Aorta (tissue), 5 donors: ENCODE measurements around the gene RETSAT. TPM values are rescaled to one million over a fixed set of nuclear protein-coding genes. Genes with fewer than 3 reads are reported as not detected.
"Not testable (repeated sequence)": the region's sequence is repeated elsewhere in the genome, so short reads cannot be mapped to it uniquely, and the experiment has no call there.

ENCODE experiments used
- ATAC-seq: fragments of 200-7000 bp; cut with Tn5 transposase; one replicate; pipeline ENCODE4 v1.9.1; 2022; ENCODE audit warnings: moderate library complexity; ENCODE audit not compliant: low FRiP score
- DNase-seq, 2 donors: peaks; one replicate each; pipeline ENCODE4 v3.0.0-alpha.2; 2020
- H3K27ac ChIP-seq, 2 donors: one replicate each; pipeline ENCODE4 v1.5.1; 2013; ENCODE audit warnings: low read length in 2 of 2, mild to moderate bottlenecking in 2 of 2, moderate library complexity in 2 of 2, control low read depth in 1 of 2, inconsistent platforms in 1 of 2, low read depth in 1 of 2
- H3K27me3 ChIP-seq, 2 donors: one replicate each; pipeline ENCODE4 v1.6.1; 2013; ENCODE audit warnings: control low read depth in 1 of 2, low read length in 1 of 2, mild to moderate bottlenecking in 1 of 2, moderate library complexity in 1 of 2; ENCODE audit not compliant: insufficient read depth in 2 of 2, control insufficient read depth in 1 of 2
- H3K36me3 ChIP-seq, 2 donors: one replicate each; pipeline ENCODE4 v1.6.1; 2013; ENCODE audit warnings: control low read depth in 1 of 2, low read length in 1 of 2, mild to moderate bottlenecking in 1 of 2; ENCODE audit not compliant: insufficient read depth in 2 of 2, control insufficient read depth in 1 of 2
- H3K4me1 ChIP-seq, 2 donors: one replicate each; pipeline ENCODE4 v1.6.1; 2013; ENCODE audit warnings: low read length in 2 of 2, control low read depth in 1 of 2, mild to moderate bottlenecking in 1 of 2, moderate library complexity in 1 of 2; ENCODE audit not compliant: insufficient read depth in 2 of 2, control insufficient read depth in 1 of 2
- H3K4me3 ChIP-seq, 2 donors: one replicate each; pipeline ENCODE4 v1.5.1; 2013; ENCODE audit warnings: low read length in 2 of 2, control low read depth in 1 of 2, mild to moderate bottlenecking in 1 of 2
- H3K9me3 ChIP-seq: one replicate; pipeline ENCODE4 v1.6.1; 2013; ENCODE audit warnings: mild to moderate bottlenecking, low read length; ENCODE audit not compliant: control insufficient read depth
- WGBS, 2 donors: extraction: QIAGEN DNeasy Blood & Tissue Kit; methylation state at CpG; one replicate each; pipeline ENCODE4 v1.1.7; 2013; 5-methylcytosine and 5-hydroxymethylcytosine counted together
- intact Hi-C, 2 donors: fragments of 100-400 bp; cut with DNase I; formaldehyde crosslinking; loops; one replicate each; pipeline versions ENCODE4 v1.14.2 to v1.15.0; 2022
- polyA plus RNA-seq, 2 donors: library from polyadenylated mRNA; stranded (reverse); fragments of 200-250 nt; gene quantifications; one replicate each; pipeline ENCODE4 v1.2.3, GENCODE V29; 2013
- total RNA-seq, 2 donors: library from RNA; stranded (reverse); fragmentation: NEBNext Ultra II Directional; extraction: Animal tissue kit (Norgen Biotek cat#: 25700); gene quantifications; one replicate each; pipeline ENCODE4 v1.2.1, GENCODE V29; 2021
- donor health status: healthy with polysubstance abuse.
- donor health status: Bipolar disorder and iron deficiency.
- donor health status: DM: no; HTN: no; CAD: no.
- donor health status: DM: no; HTN: no; CAD: no.
- donor health status: DM: yes; HTN: yes; CAD: no.

The RETSAT gene
- total and polyA plus RNA-seq, 4 donors, result 18.9 to 29.5 (median 23.3) TPM

DNA sequence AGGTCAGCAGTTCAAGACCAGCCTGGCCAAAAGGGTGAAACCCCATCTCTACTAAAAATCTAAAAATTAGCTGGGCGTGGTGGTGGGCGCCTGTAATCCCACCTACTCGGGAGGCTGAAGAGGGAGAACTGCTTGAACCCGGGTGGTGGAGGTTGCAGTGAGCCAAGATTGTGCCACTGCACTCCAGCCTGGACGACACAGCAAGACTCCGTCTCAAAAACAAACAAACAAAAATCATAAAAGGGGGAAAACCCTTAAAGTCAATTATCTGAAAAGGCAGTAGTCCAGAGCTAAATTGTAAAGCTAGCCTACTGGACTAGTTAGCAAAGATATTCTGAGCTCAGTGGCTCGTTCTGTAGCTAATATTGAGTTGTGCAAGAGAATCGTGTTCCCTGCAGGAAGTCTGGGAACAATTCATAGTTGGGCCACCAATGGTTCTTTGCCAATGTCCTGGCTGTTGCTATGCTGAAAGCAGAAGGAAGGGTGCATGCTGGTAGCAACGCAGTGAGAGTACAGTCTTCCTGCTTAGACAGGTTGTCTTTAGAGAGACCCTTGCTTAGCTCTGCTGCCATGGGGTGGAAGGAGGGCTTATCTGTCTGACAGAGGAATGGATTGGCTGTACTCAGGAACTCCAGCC, 30.9 kb downstream of the RETSAT start:
- DNase-seq (no peak), ATAC-seq (no peak)
- WGBS, 2 donors, result 79 to 88% methylated on average over 9 of the region's 9 CpGs
- Histone ChIP-seq H3K4me1 (peaks cover 0 to 2% of the 10 kb centered on the region in 2 donors), H3K36me3 (peaks cover 0 to 8% of the 10 kb centered on the region in 2 donors), H3K4me3 (no peak overlapping the region), H3K9me3 (no peaks in the 10 kb centered on the region), H3K27ac (no peak overlapping the region), H3K27me3 (no peaks in the 10 kb centered on the region)
- intact Hi-C loops, result no loop called here

DNA sequence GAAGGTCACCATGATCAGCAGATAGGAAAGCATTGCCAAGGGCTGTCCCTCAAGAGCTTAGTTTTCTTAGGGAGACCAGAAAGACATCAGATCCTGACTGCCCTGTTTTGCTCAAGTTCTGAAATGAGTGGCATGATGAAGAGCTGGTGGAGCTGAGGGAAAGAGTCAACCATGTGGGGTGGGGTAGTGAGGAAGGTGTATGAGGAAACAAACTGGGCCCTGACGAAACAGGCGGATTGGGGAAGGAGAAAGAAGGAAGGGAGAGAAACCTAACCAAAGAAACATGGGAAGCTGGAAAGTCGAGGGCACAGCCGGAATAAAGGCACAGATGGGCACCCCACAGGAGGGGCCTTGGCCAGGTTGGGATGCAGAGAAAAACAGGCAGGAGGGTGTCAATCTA, 34.5 kb downstream of the RETSAT start:
- no peak overlapping the region for H3K27ac ChIP-seq
- no peak for ATAC-seq
- H3K36me3 ChIP-seq, result peaks cover 0 to 11% of the 10 kb centered on the region in 2 donors
- no peaks in the 10 kb centered on the region for H3K9me3 ChIP-seq
- intact Hi-C loops, result no loop called here
- H3K4me1 ChIP-seq, result peaks cover 0 to 2% of the 10 kb centered on the region in 2 donors
- DNase-seq, result no peak
- WGBS, 2 donors, result 87 to 91% methylated on average over 4 of the region's 4 CpGs
- H3K27me3 ChIP-seq, result no peaks in the 10 kb centered on the region
- H3K4me3 ChIP-seq, result no peak overlapping the region

DNA sequence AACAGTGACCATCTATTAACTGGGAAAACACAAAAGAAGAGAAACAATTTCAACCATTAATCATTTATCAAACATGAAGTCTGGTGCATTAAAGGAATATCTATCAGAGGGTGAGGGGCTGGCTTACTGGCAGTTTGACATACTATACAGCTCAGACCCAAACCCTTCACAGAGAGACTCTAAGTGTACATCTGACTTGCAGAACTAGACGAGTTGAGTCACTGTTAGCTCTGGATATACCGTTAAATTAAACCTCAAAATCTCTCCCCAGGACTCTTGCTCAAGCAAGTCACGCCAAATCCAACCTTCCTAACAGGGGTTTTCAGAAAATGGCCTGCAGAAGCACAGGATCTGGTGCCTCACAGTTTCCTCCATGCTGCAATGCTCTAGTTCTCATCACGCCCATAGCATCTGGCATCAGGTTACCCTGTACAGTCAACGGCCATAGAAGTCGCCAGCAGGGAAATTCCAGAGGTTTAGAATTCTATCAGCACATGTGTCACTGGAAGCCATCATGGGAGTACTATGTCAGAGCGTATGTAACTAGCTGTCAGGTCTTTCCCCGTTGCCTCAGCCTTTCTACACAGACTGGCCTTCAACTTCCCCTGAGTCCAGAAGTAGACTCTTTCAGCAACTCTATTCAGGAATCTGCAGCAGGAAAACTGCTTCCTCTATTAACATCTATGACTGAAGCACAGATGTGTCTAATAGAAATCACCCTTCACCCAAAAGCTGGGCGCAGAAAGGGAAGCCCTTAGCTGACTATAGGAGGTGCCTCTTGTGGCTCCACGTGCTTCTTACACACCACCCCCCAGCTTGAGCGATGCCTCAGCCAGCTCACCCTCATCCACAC, 35.9 kb downstream of the RETSAT start:
- WGBS, 2 donors, result 48 to 56% methylated on average over 11 of the region's 11 CpGs
- ATAC-seq (no peak), DNase-seq (no peak)
- Histone ChIP-seq H3K27me3 (no peaks in the 10 kb centered on the region), H3K9me3 (no peaks in the 10 kb centered on the region), H3K27ac (no peak overlapping the region), H3K4me1 (no peaks in the 10 kb centered on the region), H3K36me3 (peaks cover 0 to 3% of the 10 kb centered on the region in 2 donors), H3K4me3 (no peak overlapping the region)
- intact Hi-C loops, result no loop called here

DNA sequence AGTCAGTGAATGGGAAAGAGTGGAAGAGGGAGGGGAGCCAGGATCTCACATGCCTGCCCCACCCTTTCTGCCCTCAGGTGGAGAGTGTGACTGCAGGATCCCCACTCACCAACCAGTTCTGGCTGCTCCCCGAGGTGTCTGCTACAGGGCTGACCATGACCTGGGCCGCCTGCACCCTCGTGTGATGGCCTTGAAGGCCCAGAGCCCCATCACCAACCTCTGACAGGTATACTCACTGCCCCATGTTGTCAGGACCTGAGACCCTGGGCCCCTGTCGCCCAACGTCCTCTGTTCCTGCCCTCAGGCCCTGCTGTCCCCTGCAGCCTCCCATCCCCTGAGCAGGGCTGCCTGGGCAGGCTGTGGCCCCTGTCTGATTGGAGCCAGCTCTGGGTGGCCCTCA, 38.4 kb downstream of the RETSAT start:
- H3K27me3 ChIP-seq, H3K4me3 ChIP-seq, intact Hi-C loops, H3K4me1 ChIP-seq, ATAC-seq, H3K27ac ChIP-seq, DNase-seq, H3K36me3 ChIP-seq, H3K9me3 ChIP-seq: not testable (repeated sequence)
- 74% methylated on average over 5 of the region's 5 CpGs; no CpG with 5 or more reads in 1 of the 2 donors for WGBS, 2 donors

DNA sequence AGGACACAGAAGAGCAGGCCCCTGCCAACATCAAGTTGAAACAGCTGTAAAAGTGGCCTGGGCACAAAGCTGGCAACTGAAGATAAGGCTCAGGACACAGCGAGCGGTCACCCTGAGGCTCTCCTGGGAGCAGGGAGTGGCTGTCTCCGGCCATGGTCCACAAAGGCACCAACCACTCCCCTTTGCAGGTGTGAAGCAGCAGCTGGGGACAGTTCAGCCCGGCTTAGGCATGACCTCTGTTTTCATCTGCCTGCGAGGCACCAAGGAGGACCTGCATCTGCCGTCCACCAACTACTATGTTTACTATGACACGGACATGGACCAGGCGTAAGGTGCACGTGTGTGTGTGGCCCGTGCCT, 39.5 kb downstream of the RETSAT start:
- no peaks in the 10 kb centered on the region for H3K9me3 ChIP-seq
- H3K4me3 ChIP-seq, result no peak overlapping the region
- no peak overlapping the region for H3K27ac ChIP-seq
- no peaks in the 10 kb centered on the region for H3K4me1 ChIP-seq
- ATAC-seq (no peak), DNase-seq (no peak)
- H3K27me3 ChIP-seq, result no peaks in the 10 kb centered on the region
- intact Hi-C loops, result no loop called here
- 79 to 82% methylated on average over 10 of the region's 10 CpGs for WGBS, 2 donors
- peaks cover 0 to 3% of the 10 kb centered on the region in 2 donors for H3K36me3 ChIP-seq

DNA sequence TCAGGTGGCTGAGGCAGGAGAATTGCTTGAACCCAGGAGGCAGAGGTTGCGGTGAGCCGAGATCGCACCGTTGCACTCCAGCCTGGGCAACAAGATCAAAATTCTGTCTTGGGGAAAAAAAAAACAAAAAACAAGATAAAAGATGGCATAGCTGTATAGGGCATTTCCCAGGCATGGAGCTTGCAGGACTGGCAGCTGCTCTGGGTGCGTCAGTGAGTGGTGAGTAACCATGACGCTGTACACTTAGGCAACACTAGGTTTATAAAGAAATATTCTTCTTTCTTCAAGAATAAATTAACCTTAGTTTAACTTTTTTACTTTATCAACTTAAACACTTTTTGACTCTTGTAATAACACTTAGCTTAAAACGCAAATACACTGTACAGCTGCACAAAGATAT, 41.9 kb downstream of the RETSAT start:
- Histone ChIP-seq H3K4me3 (no peak overlapping the region), H3K9me3 (no peaks in the 10 kb centered on the region), H3K36me3 (peaks cover 0 to 3% of the 10 kb centered on the region in 2 donors), H3K4me1 (no peaks in the 10 kb centered on the region), H3K27ac (no peak overlapping the region), H3K27me3 (no peaks in the 10 kb centered on the region)
- 27 to 31% methylated on average over 7 of the region's 7 CpGs for WGBS, 2 donors
- DNase-seq, result no peak
- ATAC-seq, result no peak
- intact Hi-C loops, result no loop called here

DNA sequence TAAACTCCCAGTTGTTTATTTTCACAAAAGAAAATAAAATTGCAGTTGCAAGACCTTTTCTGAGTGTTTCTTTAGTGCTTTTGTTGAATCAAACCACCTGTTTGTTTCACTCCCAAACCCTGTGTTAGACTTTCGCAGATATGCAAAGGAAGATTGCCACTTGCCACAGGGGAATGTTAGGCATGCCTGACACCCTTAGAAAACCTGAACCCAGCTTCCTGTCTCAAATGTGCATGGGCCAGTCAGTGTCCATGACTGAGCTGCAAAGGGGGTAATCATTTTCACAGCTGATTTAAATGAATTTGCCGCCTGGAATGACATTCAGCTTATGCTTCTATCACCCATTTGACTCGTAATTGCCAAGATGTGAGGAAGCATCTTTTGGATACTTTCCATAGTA, 44.0 kb downstream of the RETSAT start:
- no peak overlapping the region for H3K4me3 ChIP-seq
- ATAC-seq (no peak), DNase-seq (no peak)
- H3K9me3 ChIP-seq, result no peaks in the 10 kb centered on the region
- no peaks in the 10 kb centered on the region for H3K4me1 ChIP-seq
- no peak overlapping the region for H3K27ac ChIP-seq
- intact Hi-C loops, result no loop called here
- WGBS, 2 donors, result 84% methylated on average over 3 of the region's 3 CpGs
- no peaks in the 10 kb centered on the region for H3K27me3 ChIP-seq
- no peaks in the 10 kb centered on the region for H3K36me3 ChIP-seq

DNA sequence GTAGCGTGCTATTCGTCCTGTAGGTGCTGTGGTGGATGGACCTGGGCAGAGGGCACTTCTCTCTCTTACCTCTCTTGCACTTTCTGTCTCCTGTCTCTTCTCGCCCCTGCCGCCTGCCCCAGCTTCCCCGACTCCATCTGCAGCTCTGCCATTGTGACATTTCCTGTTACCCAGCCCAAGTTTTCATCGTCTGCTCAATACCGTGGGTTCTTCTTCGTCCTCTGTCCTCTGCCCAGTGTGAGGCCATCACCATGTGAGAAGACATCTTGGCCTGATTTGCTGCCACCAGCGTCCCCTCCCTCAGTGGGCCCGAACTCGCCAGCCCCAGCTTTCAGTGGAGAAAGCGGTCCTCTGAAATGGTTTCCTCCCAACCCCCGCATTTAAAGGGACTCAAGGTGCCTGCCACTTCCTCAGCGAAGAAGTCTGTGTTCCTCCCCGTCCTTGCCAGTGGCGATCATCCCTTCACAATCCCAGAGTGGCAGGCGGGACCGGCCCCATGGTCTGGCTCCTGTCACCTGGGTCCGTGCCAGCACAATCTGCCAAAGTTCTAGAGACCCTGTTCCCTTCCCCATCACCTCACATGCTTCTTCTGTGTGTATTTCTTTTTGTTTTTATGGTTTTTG, 44.5 kb downstream of the RETSAT start:
- H3K4me1 ChIP-seq, result no peaks in the 10 kb centered on the region
- DNase-seq (no peak), ATAC-seq (no peak)
- H3K27me3 ChIP-seq, result no peaks in the 10 kb centered on the region
- H3K36me3 ChIP-seq, result no peaks in the 10 kb centered on the region
- H3K9me3 ChIP-seq, result no peaks in the 10 kb centered on the region
- intact Hi-C loops, result no loop called here
- 73 to 76% methylated on average over 19 of the region's 19 CpGs for WGBS, 2 donors
- H3K27ac ChIP-seq, result peak overlapping the region in 1 of 2 donors; percentile 13
- no peak overlapping the region for H3K4me3 ChIP-seq
